Ramos (cell line): Measurements from ENCODE around the gene ADAM17.
"Not testable (repeated sequence)": the region's sequence is repeated elsewhere in the genome, so short reads cannot be mapped to it uniquely, and the experiment has no call there.

Source experiments
- in situ Hi-C: fragments of 300-500 bp; cut with MboI; formaldehyde crosslinking; loops from one replicate; pipeline ENCODE4 v1.14.3; 2022; ENCODE audit warnings: low sequenced_read_pairs; ENCODE audit not compliant: unreplicated experiment

Gene ADAM17

DNA sequence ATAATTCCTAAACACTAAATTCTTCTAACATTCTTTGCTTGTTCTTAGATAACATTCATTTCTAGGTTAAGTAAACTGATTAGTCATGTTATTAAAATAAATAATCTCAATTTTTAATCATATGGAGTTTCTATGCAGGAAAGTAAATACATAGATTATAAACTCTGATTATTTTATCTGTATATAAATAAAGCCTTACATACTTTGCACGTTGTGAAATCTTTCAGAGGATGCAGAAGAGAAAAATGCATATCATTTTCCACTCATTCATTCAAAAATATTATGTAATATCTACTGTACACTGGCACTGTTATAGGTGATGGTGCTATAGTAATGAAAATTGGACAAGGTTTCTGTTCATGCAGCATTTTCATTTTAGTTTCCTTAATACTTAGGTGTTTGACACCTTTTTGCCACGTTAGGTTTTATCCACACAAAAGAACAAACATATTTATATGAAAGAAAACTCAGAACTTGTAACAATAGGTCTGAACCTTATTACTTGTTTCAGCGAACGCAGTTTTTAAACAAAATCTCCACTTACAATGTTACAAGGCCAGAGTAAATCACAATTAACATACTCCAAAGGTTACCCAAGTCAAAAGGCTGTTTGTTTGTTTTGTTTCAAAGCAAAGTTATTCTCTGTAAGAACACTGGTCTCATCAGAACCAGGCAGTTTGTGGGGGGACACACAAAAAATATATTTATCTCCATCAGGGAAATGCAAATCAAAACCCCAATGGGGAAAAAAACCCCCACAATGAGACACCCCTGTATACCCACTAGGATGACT is 27.4 kb downstream of the ADAM17 start:
- in situ Hi-C loops = no loop called here

DNA sequence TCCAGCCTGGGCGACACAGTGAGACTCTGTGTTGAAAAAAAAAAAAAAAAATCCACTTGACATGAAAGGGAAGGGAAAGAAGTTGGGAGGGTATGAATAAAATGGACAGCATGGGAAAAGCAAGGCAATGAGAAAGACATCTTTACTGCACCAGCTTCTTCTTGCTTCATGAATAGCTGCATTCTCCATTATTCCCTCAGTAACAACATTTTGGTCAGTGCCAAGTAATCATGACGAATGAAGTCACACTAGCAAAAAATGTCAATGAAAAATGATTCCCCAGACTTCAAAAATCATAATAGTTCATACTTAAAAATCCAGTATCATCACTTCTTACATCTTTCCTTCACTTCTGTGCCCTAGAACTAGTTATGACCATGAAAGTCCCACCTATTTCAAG is 30.4 kb downstream of the ADAM17 start:
- in situ Hi-C loops = no loop called here

DNA sequence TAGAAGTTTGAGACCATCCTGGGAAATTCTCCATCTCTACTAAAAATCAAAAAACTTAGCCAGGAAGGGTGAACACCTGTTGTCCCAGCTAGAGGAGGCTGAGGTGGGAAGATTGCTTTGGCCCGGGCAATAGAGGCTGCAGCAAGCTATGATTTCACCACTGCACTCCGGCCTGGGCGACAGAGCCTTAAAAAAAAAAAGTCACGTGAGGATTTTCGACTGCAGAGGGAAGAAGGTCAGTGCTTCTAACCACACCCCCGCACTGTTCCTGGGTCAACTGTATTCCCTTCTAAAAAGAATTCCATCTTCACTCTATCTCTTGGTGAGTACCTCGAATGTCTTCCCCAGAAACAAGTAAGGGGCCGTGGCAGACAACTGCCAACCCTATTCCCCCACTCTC is 31.3 kb downstream of the ADAM17 start:
- in situ Hi-C loops = no loop called here

DNA sequence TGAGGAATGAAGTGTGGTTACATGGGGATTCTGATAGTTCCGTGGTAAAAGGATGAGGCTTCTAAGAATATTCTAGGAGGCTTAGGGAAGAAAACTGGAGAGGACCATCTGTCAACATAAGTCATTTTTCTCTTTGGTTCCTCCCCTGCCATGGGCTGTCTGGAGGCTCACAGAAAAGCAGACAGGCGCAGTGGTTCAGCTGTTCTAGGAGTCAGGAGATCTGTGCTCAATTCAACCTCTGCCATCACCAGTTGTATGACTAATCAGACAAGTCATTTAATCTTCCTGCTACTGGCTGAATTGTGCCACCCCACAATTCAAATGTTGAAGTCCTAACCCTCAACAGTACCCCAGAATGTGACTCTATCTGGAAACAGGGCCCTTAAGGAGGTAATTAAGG is 36.4 kb downstream of the ADAM17 start:
- in situ Hi-C loops = no loop called here

DNA sequence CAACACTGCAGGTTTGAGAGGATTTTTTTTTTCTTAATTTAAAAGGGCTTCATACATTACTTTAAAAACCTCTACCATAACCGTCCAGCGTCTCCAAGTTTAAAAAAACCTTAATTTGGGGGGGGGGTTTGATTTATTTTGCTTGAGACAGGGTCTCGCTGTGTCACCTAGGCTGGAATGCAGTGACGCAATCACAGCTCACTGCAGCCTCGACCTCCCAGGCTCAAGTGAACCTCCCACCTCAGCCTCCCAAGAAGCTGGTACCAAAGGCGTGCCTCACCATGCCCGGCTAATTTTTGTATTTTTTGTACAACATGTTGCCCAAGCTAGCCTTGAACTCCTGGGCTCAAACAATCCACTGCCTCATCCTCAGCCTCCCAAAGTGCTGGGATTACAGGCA is 36.9 kb downstream of the ADAM17 start:
- in situ Hi-C loops = no loop called here

DNA sequence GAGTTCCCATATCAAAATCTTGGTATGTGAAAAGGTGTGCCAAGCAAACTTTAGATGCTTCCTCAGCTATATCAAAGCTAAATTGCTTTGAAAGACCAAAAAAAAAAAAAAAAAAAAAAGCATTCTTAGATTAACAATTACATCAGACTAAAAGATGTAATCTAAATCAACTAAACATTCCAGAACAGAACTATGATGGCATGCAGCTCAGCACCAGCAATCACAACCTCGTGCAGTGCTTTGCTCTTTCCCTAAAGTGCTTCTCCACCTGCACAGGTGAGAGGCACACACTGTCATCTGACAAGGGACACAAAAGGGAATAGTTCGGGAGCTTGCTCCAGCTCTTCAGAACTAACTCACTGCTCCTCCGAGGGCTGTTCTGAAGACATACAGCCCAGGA is 37.5 kb downstream of the ADAM17 start:
- in situ Hi-C loops = no loop called here

DNA sequence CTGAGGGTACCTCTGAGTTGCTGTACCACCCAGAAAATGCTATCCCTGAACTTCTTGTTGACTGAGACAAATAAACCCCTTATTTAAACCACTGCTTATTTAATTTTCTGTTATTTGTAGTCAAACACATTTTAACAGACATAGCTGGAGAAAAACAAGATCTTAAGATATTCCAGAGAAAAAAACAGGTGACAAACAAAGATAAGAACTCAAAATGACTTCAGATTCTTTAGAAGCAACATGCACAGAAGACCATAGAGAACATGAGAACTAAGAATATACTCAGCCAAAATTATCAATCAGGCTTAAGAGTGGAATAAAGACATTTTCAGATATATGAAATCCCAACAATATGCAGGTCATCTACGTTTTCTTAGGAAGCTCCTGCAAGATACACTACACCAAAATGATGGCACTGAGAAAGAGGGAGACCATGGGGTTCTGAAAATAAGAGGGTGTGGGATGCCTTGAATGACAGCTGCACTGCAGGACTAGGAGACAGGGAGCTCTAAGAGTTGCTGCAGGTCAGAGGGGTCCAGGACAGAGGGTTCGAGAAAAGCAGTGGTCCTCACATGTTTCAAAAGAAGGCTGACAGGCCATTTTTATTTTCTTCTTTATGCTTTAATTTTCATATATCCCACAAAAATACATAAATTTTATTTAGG is 38.4 kb downstream of the ADAM17 start:
- in situ Hi-C loops = no loop called here

DNA sequence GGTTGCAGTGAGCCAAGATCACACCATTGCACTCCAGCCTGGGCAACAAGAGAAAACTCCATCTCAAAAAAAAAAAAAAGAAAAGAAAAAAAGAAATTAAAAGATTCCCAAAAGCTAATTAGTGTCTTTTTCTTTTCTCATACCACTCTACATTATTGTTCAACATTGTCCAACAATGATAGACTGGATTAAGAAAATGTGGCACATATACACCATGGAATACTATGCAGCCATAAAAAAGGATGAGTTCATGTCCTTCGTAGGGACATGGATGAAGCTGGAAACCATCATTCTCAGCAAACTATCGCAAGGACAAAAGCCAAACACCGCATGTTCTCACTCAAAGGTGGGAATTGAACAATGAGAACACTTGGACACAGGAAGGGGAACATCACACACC is 41.7 kb downstream of the ADAM17 start:
- in situ Hi-C loops = not testable (repeated sequence)

DNA sequence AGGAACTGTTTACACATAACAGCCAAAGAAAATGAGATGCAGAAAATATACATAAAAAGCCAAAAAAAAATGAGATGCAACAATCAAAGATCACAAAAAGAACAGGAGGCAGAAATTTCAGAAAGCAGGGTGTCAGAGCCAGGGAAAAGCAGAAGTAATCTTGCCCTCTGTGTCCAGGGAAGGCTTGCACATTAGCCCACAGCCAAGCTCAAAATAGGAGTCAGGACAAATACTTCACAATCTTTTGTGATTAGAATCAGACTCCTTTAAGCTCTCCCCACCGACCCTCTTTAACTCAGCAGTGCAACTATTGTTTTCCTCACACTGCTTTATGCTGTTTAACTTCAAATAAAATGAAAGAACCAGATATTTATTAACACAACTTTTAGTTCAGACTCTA is 46.7 kb downstream of the ADAM17 start:
- in situ Hi-C loops = no loop called here

DNA sequence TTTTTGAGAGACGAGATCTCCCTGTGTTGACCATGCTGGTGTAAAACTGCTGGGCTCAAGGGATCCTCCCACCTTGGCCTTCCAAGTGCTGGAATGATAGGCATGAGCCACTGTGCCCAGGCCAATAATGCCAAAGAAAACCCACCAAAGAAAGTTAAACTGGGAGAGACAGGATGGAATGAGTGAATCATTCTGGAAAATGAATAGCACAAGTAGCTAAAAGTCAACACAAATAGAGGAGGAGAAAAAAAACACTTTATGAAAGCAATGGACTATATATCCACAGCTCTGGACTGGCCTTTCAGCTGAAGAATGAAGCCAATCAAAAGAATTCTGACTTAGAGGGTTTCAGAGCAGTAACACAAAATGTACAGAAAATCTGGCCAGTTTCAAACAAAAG is 57.4 kb downstream of the ADAM17 start:
- in situ Hi-C loops = no loop called here

DNA sequence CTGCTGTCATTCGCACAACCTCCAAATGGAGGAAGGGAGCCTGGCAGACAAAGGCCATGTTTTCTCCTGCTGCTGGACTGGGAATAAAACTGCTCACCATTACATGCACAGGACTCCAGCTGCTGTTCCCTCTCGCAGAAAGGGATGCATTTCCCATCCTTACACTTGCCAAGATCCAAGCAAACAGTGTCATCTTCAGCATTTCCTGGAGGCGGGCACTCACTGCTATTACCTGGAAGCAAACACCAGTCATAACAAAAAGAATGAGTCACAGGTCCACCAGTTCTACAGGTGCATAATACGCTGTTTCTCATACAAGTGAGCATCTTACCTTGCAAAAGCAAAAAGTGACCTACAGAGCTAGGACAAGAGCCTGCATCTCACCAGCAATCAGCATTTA is 58.6 kb downstream of the ADAM17 start:
- in situ Hi-C loops = no loop called here

DNA sequence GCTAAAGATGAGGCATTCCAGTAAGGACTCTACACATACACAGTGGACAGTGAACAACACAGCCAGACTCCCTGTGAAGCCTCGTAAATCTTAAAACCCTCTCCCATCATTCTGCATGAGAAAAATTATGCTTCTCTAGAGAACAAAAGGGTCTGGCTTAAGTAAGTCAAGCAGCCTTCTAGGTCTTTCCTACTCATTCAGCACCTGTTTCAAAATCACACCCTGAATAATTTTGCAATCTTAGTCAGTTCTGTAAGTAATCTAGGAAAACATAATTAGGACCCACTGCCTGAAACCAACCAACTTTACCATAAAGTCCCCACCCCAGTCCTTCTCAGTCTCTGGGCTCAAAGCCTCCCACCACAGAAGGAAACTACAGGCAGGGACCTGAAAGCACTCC is 61.5 kb downstream of the ADAM17 start:
- in situ Hi-C loops = no loop called here

DNA sequence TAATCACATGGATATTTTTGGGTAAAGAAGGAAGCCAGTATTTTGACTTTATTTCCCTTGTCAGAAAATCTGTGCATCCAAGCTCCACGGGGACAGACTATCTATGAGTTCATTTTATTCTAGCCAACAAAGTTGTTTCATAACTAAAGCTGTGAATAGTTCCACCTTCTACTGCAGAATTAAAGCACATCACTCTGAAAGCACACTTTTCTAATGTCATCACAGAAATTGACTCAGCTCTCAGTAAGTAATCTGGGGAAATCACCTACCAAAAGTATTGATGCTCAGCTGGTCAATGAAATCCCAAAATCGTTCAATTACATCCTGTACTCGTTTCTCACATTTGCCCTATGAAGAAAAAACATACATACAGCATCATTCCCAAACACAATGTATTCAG is 62.2 kb downstream of the ADAM17 start:
- in situ Hi-C loops = no loop called here

DNA sequence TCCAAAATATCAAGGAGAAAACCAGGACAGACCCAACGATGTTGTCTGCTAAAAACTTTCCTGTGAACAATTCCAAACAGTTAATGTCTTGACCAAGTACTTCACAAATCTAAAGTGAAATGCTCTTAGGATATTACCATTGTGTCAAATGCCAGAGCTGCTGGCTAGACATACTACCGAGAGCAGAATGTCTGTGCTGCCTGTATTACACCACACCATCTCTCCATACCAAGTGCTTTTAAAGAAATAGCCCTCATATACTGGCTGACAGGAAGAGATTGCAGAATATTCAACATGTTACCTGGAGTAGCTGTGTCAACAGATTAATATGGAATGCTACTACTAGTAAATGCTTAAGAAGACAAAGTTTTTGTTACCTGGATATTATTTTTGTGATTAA is 62.7 kb downstream of the ADAM17 start:
- in situ Hi-C loops = no loop called here

DNA sequence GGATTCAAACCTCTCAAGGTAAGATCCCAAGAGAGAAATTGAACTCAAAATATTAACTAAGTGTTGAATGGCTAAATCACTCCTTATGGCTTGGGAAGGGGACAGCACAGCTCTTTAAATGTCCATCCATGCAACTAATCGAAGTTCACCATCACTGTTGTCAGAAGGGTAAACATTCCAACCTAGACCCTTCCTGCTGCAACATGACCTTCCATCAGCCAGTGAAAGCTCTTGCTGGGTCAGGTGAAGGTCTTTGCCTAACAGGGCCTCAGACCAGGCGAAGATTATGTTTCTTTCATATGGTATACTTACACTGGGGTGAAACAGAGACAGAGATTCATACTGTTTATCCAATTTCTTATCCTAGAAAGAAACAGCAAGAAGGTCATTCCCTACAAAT is 64.8 kb downstream of the ADAM17 start:
- in situ Hi-C loops = no loop called here

DNA sequence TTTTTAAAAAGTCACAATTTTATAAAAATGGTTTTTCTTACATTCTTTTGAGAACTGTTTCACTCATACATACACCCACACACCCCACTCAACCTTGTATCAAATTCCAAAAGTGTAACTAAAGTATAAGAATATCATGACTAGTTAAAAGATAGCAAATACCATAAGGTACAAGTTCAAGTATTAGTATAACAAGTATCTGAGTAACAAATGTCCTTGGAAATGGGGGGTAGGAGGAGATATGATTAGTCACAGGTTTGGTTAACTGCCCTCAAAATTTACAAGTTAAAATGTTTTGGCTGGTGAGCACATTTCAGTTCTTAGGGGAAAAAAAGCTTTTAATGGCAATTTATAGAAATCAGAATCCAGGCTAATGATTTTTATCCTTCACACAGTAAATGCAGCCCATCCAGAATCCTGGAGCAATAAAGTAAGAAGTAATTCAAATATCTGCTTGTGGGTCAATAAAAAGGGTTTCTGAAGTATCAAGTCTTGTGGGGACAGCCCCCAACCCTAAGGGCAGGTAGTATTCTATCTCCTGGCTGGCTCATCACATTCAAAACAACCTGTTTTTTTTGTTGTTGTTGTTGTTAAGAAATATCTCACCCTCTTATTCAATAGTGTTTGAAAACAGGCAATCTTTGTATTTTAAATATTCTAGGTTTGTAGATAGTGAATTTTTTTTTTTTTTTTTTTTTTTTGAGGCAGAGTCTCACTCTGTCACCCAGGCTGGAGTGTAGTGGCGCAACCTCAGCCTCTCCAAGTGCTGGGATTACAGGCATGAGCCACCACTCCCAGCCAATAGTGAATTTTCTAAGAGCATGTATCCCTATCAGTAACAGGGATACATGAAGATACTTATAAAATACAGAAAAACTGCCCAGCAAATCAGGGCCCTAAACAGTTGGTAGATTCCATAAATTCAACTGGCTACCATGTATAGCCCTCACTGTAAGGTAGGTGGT is 66.8 kb downstream of the ADAM17 start:
- in situ Hi-C loops = no loop called here

DNA sequence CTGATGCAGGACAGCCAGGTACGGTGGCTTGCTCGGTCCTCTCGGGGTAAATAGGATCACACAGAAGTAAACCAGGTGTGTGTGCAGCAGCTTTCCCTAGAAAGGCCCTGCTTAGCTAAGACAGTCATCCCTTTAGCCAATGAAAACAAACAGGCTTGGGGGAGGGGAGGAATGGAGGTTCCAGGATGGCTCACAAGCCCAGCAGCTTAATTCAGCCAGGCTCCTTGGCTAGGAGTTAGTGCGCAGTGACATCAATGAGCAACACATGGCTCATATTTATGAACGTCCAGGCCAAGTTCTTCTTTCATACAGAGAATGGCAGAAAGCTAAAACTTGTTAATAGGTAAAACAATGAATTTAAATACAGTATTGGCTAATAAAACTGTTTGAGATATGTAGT is 71.1 kb downstream of the ADAM17 start:
- in situ Hi-C loops = no loop called here

DNA sequence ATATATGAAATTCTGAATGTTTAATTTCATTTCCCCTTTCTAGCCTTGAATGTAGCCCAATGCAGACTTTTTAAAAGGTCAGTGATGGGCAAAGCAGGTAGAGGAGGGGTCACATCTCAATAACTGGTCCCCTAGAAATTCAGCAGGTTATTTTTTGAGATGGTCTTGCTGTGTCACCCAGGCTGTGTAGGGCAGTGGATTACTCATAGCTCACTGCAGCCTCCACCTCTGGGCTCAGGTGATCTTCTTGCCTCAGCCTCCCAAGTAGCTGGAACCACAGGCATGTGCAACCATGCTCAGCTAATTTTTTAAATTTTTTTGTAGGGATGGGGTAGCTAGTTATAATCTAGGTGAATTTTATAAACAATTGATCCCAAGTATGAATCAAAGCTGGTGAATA is 72.5 kb downstream of the ADAM17 start:
- in situ Hi-C loops = no loop called here

DNA sequence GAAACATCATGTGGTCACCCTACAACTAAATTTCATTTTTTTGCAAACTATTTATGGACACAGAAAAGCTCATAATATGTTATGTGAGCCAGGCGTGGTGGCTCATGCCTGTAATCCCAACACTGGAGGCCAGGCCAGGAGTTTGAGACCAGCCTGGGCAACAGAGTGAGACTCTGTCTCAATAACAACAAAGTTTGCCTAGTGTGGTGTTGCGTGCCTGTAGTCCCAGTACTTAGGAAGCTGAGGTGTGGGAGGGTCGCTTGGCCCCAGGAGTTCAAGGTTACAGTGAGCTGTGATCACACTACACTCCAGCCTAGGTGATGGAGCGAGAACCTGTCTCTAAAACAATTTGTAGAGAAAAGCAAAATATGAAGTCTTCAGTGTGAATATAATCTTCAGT is 75.5 kb downstream of the ADAM17 start:
- in situ Hi-C loops = no loop called here

DNA sequence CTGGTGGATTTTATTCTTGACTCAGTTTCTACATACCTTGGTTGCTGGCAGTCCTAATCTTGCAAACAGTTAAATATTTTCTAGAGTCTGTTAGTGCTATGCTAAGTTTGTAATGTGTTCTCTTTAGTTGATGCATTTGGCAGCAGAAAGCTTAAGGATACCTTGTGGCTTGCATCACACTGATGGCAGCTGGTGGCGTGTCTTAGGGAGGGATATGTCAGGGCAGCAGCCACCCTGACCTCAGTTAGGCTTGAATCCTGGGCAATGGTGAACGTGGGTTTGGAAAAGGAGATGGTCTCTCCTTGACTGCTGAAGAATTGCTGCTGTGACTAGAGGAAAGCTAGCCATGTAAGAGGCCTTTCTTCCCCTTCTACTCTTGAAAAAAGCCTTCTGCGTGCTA is 77.1 kb downstream of the ADAM17 start:
- in situ Hi-C loops = no loop called here

DNA sequence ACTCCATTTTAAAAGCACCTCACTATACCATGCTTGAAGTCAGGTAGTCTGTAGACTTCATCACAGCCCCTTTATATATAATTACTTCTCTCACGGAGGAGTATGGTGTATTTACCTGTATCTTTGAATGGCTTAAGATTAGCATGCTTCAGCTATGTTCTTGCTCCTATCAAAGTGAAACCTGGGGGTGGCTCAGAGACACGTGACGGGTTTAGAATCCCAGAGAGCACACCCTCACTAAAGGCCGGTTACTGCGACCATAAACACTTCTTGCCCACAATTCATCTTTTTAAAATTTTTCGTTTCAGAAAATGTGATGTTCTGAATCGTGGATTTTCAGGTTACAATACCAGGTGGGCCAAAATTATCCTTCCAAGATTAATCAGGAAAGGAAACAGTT is 77.7 kb downstream of the ADAM17 start:
- in situ Hi-C loops = no loop called here
